PC-9 (cell line): Measurements from ENCODE around the gene CHMP4B.

ENCODE experiments used
- CTCF ChIP-seq: fragments of 200-600 bp; sonication (generic); conservative IDR thresholded peaks from 2 replicates; pipeline ENCODE4 v1.6.1; 2017; ENCODE audit warnings: mixed run types, antibody characterized with exemption, mild to moderate bottlenecking, moderate library complexity
- EZH2 ChIP-seq: fragments of 200-600 bp; sonication (generic); IDR thresholded peaks from 2 replicates; pipeline ENCODE4 v1.8.0; 2017; ENCODE audit warnings: antibody characterized with exemption, low read depth

DNA sequence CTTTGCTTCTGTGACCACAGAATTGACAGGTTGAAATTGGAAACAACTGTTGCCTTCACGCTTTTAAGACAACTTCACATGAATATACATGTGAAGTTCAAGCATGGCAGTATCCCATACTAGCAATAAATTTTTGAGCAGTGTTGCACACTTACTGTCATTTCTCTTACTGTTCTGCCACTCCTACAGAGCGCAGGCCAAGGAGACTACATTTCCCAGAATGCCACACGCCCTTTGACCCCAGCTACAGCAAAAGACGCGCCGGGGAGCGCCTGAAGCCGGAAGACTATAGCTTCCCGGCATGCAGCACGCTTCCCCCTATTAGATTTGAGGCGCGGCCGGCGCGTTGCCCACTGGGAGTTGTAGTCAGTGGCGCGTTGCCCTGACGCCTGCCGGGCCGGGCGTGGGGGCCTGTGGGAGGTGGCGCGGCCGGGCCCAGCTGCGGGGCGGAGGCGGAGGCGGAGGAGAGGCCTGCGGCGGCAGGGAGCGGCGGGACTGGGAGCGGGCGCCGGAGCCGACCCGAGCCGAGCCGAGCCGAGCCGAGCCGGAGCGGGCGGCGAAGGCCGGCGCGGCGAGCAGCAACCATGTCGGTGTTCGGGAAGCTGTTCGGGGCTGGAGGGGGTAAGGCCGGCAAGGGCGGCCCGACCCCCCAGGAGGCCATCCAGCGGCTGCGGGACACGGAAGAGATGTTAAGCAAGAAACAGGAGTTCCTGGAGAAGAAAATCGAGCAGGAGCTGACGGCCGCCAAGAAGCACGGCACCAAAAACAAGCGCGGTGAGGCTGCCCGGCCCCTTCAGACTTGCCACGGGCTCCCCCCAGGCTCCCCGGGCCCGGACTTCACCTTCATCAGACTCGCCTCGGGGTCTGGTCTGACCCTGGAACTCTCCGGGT lies at the start of gene CHMP4B:
- TF ChIP-seq CTCF (no peak), EZH2 (no peak)
